ENCODE data around the gene KLHL17.

KLHL17 gene

GRCh38 chr1:971751-972506, 11.5 kb downstream of the KLHL17 start:
- Histone ChIP-seq H3K27ac (no peak overlapping the region), H3K4me1 (no peaks in the 10 kb centered on the region), H3K36me3 (ENCODE audit: control insufficient read depth, insufficient read depth, low read length) (no peaks in the 10 kb centered on the region), H3K4me3 (ENCODE audit: low read depth, low read length) (no peak overlapping the region), H3K27me3 (ENCODE audit: control insufficient read depth, insufficient read depth, low read length) (no peaks in the 10 kb centered on the region), H3K9me3 (ENCODE audit: control insufficient read depth, low read length) (no peaks in the 10 kb centered on the region), H3K9ac (no peak overlapping the region), H3K79me2 (no peaks in the 10 kb centered on the region), H3K4me2 (ENCODE audit: low read length) (no peak overlapping the region), H2AFZ (no peak overlapping the region)
- TF ChIP-seq CTCF (IDR thresholded peaks at IDR 0.05) = no peak

GRCh38 chr1:972726-973458, 12.5 kb downstream of the KLHL17 start:
- H3K9me3 ChIP-seq (ENCODE audit: control insufficient read depth, low read length) = no peaks in the 10 kb centered on the region
- H3K27me3 ChIP-seq (ENCODE audit: control insufficient read depth, insufficient read depth, low read length) = no peaks in the 10 kb centered on the region
- no peaks in the 10 kb centered on the region for H3K79me2 ChIP-seq
- H3K36me3 ChIP-seq (ENCODE audit: control insufficient read depth, insufficient read depth, low read length) = no peaks in the 10 kb centered on the region
- H3K4me1 ChIP-seq = no peaks in the 10 kb centered on the region
- no peak overlapping the region for H3K4me3 ChIP-seq (ENCODE audit: low read depth, low read length)
- H2AFZ ChIP-seq = no peak overlapping the region
- H3K9ac ChIP-seq = no peak overlapping the region
- no peak overlapping the region for H3K4me2 ChIP-seq (ENCODE audit: low read length)
- TF ChIP-seq CTCF (IDR thresholded peaks at IDR 0.05) = no peak
- H3K27ac ChIP-seq = no peak overlapping the region

- no peak overlapping the region for H3K27ac ChIP-seq
- no peak overlapping the region for H3K4me3 ChIP-seq (ENCODE audit: low read depth, low read length)
- H3K9me3 ChIP-seq (ENCODE audit: control insufficient read depth, low read length) = no peaks in the 10 kb centered on the region
- no peak for TF ChIP-seq CTCF (IDR thresholded peaks at IDR 0.05)
- no peaks in the 10 kb centered on the region for H3K27me3 ChIP-seq (ENCODE audit: control insufficient read depth, insufficient read depth, low read length)
- no peaks in the 10 kb centered on the region for H3K36me3 ChIP-seq (ENCODE audit: control insufficient read depth, insufficient read depth, low read length)
- no peaks in the 10 kb centered on the region for H3K4me1 ChIP-seq
- H3K9ac ChIP-seq = no peak overlapping the region
- H2AFZ ChIP-seq = no peak overlapping the region
- no peaks in the 10 kb centered on the region for H3K79me2 ChIP-seq
- no peak overlapping the region for H3K4me2 ChIP-seq (ENCODE audit: low read length)
Measured at GRCh38 chr1:973459-974292, 13.3 kb downstream of the KLHL17 start.

- H2AFZ ChIP-seq = no peak overlapping the region
- H3K36me3 ChIP-seq (ENCODE audit: control insufficient read depth, insufficient read depth, low read length) = no peaks in the 10 kb centered on the region
- H3K4me1 ChIP-seq = no peaks in the 10 kb centered on the region
- no peak overlapping the region for H3K27ac ChIP-seq
- no peaks in the 10 kb centered on the region for H3K27me3 ChIP-seq (ENCODE audit: control insufficient read depth, insufficient read depth, low read length)
- no peaks in the 10 kb centered on the region for H3K9me3 ChIP-seq (ENCODE audit: control insufficient read depth, low read length)
- H3K4me3 ChIP-seq (ENCODE audit: low read depth, low read length) = no peak overlapping the region
- H3K4me2 ChIP-seq (ENCODE audit: low read length) = no peak overlapping the region
- no peak for TF ChIP-seq CTCF (IDR thresholded peaks at IDR 0.05)
- H3K9ac ChIP-seq = no peak overlapping the region
- H3K79me2 ChIP-seq = no peaks in the 10 kb centered on the region
Measured at GRCh38 chr1:974293-974640, 13.9 kb downstream of the KLHL17 start.

Measured in parathyroid adenoma (tissue), 2 donors.